DOHH2 (cell line): ENCODE results near the gene HIPK2.

Source experiments
- H3F3A ChIP-seq: fragments of 200-600 bp; sonication (generic), shearing (Covaris generic); 2 replicates; pipeline ENCODE4 v1.6.0; 2016; ENCODE audit warnings: antibody characterized with exemption, mild to moderate bottlenecking; ENCODE audit not compliant: control insufficient read depth, insufficient read depth
- H3K27ac ChIP-seq: fragments of 200-600 bp; sonication (generic); 2 replicates; pipeline ENCODE4 v1.5.1; 2014; ENCODE audit warnings: low read depth, mild to moderate bottlenecking, low read length, moderate library complexity
- H3K27me3 ChIP-seq: fragments of 200-600 bp; sonication (generic); 2 replicates; pipeline ENCODE4 v1.6.1; 2014; ENCODE audit warnings: mild to moderate bottlenecking, low read length, mixed read lengths; ENCODE audit not compliant: control insufficient read depth
- H3K36me3 ChIP-seq: fragments of 200-600 bp; sonication (generic); 2 replicates; pipeline ENCODE4 v1.6.1; 2014; ENCODE audit warnings: mild to moderate bottlenecking, low read length, moderate library complexity, mixed read lengths; ENCODE audit not compliant: control insufficient read depth
- H3K4me1 ChIP-seq: fragments of 200-600 bp; sonication (generic); 2 replicates; pipeline ENCODE4 v1.6.1; 2014; ENCODE audit warnings: mild to moderate bottlenecking, low read length, mixed read lengths; ENCODE audit not compliant: control insufficient read depth
- H3K4me2 ChIP-seq: fragments of 200-600 bp; sonication (generic); 2 replicates; pipeline ENCODE4 v1.6.0; 2014; ENCODE audit warnings: mild to moderate bottlenecking, low read length, moderate library complexity
- H3K4me3 ChIP-seq: fragments of 200-600 bp; sonication (generic); 2 replicates; pipeline ENCODE4 v1.5.1; 2014; ENCODE audit warnings: mild to moderate bottlenecking, low read length, mixed read lengths
- H3K79me2 ChIP-seq: fragments of 200-600 bp; sonication (generic); 2 replicates; pipeline ENCODE4 v1.6.1; 2014; ENCODE audit warnings: mild to moderate bottlenecking, low read length, mixed read lengths; ENCODE audit not compliant: control insufficient read depth
- H3K9me2 ChIP-seq: fragments of 200-600 bp; sonication (generic); replicated peaks from 2 replicates; pipeline ENCODE4 v1.6.1; 2014; ENCODE audit warnings: mild to moderate bottlenecking, low read length, mixed read lengths; ENCODE audit not compliant: control insufficient read depth
- H3K9me3 ChIP-seq: fragments of 200-600 bp; sonication (generic); 2 replicates; pipeline ENCODE4 v1.6.1; 2014; ENCODE audit warnings: antibody characterized with exemption, low read length, mixed read lengths; ENCODE audit not compliant: control insufficient read depth, insufficient read depth
- H4K20me1 ChIP-seq: fragments of 200-600 bp; sonication (generic); 2 replicates; pipeline ENCODE4 v1.6.0; 2014; ENCODE audit warnings: low read depth, mild to moderate bottlenecking, antibody characterized with exemption, low read length, moderate library complexity; ENCODE audit not compliant: control insufficient read depth, insufficient read depth
- CTCF ChIP-seq: fragments of 200-600 bp; sonication (generic); IDR thresholded peaks from one replicate; pipeline ENCODE4 v1.5.1; 2014; ENCODE audit warnings: antibody characterized with exemption, mild to moderate bottlenecking, low read depth, low read length; ENCODE audit not compliant: poor library complexity, severe bottlenecking
- EZH2phosphoT487 ChIP-seq: fragments of 200-600 bp; sonication (generic); IDR thresholded peaks from 2 replicates; pipeline ENCODE4 v1.6.1; 2017; ENCODE audit warnings: borderline replicate concordance, mild to moderate bottlenecking, antibody characterized with exemption, low read length, moderate library complexity, mixed read lengths

HIPK2 gene

GRCh38 chr7:139646566-139646965 is 131.2 kb downstream of the HIPK2 start:
- Histone ChIP-seq H3K79me2 (no peaks in the 10 kb centered on the region), H3K4me3 (no peak overlapping the region), H4K20me1 (no peaks in the 10 kb centered on the region), H3K9me3 (no peaks in the 10 kb centered on the region), H3K27me3 (peaks cover 40% of the 10 kb centered on the region), H3K9me2 (no peaks in the 10 kb centered on the region), H3K4me2 (no peak overlapping the region), H3K36me3 (no peaks in the 10 kb centered on the region), H3F3A (no peaks in the 10 kb centered on the region), H3K27ac (no peak overlapping the region), H3K4me1 (no peaks in the 10 kb centered on the region)
- TF ChIP-seq EZH2phosphoT487 (no peak), CTCF (no peak)

- Histone ChIP-seq H3K27me3 (peaks cover 36% of the 10 kb centered on the region), H3K9me2 (no peaks in the 10 kb centered on the region), H4K20me1 (no peaks in the 10 kb centered on the region), H3K79me2 (no peaks in the 10 kb centered on the region), H3F3A (no peaks in the 10 kb centered on the region), H3K36me3 (no peaks in the 10 kb centered on the region), H3K9me3 (no peaks in the 10 kb centered on the region), H3K4me1 (no peaks in the 10 kb centered on the region), H3K4me2 (no peak overlapping the region), H3K4me3 (no peak overlapping the region), H3K27ac (no peak overlapping the region)
- TF ChIP-seq CTCF = peak; percentile 97
- no peak for TF ChIP-seq EZH2phosphoT487
These were observed 131.9 kb downstream of the HIPK2 start for GRCh38 chr7:139645572-139646523.

- H3K9me2 ChIP-seq = no peaks in the 10 kb centered on the region
- no peak overlapping the region for H3K27ac ChIP-seq
- no peaks in the 10 kb centered on the region for H3F3A ChIP-seq
- no peaks in the 10 kb centered on the region for H3K9me3 ChIP-seq
- H3K79me2 ChIP-seq = no peaks in the 10 kb centered on the region
- H3K4me1 ChIP-seq = no peaks in the 10 kb centered on the region
- no peak overlapping the region for H3K4me2 ChIP-seq
- peaks cover 25% of the 10 kb centered on the region for H3K27me3 ChIP-seq
- H3K36me3 ChIP-seq = no peaks in the 10 kb centered on the region
- no peaks in the 10 kb centered on the region for H4K20me1 ChIP-seq
- H3K4me3 ChIP-seq = no peak overlapping the region
- TF ChIP-seq CTCF = no peak
- TF ChIP-seq EZH2phosphoT487 = no peak
These were observed 133.7 kb downstream of the HIPK2 start for GRCh38 chr7:139643951-139644585.
